ENCODE measurements around the gene KLHL6. TPM values are rescaled to one million over a fixed set of nuclear protein-coding genes. Genes with fewer than 3 reads are reported as not detected.
A peak's percentile ranks its signal among the peaks of the same experiment; 100 is the strongest.

Gene KLHL6
- total RNA-seq, 1 experiment from 2014 or later: 41.1 TPM

DNA sequence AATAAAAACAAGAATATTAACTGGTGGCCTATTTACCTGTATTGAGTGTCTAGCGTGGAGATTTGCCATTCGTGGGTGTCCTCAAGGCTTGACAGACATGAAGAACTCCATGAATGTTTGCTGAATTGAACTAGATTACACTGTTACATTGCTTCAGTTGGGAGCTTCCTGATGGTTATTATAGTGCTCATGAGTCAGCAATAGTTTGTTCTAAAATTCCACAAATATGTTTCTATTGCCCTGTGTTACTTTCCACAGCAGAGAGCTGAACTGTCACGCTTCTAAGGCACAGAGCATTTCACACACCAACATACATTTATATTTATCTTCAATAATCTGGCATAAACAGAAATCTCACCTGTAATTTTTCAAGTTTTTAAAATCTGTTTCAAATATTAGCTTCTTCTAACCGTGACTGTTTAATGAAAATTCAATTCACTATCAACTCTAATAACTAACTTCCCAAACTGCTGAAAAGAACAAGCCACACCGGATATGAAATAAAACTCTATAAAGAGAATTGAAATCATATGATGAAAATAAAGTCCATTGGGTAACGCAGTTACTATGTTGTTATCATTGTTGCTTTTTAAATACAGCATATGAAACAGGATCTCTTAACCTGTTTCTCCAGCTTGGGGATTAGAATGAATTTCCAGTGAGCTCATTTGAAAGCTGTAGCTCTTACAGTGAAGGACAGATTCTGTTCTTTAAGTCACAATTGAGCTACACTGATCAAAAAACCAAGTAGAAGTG lies 65.9 kb downstream of the KLHL6 start:
- no peaks in the 10 kb centered on the region for H3K9me3 ChIP-seq (ENCODE audit: low read length)
- H3K4me3 ChIP-seq (ENCODE audit: low read length): no peak overlapping the region
- no peak overlapping the region for H3K27ac ChIP-seq (ENCODE audit: low read length)
- no peak for DNase-seq
- H3K79me2 ChIP-seq (ENCODE audit: low read length): no peaks in the 10 kb centered on the region
- no peak overlapping the region for H2AFZ ChIP-seq (ENCODE audit: low read length)
- H4K20me1 ChIP-seq (ENCODE audit: insufficient read depth, low read depth, low read length): no peaks in the 10 kb centered on the region
- H3K9me2 ChIP-seq (replicated peaks; ENCODE audit: insufficient read depth, low read length): no peaks in the 10 kb centered on the region
- 0 out of 2 replicates have a peak, but pooled peaks cover 3% of the 10 kb centered on the region for H3K36me3 ChIP-seq (ENCODE audit: insufficient read depth, low read length)
- H3K27me3 ChIP-seq (ENCODE audit: low read length): no peaks in the 10 kb centered on the region
- no peak overlapping the region for H3K9ac ChIP-seq (ENCODE audit: low read length)
- H3K4me1 ChIP-seq (ENCODE audit: low read length): peaks cover 18% of the 10 kb centered on the region
- H3K4me2 ChIP-seq (ENCODE audit: low read depth, low read length, poor library complexity, severe bottlenecking): no peak overlapping the region

DNA sequence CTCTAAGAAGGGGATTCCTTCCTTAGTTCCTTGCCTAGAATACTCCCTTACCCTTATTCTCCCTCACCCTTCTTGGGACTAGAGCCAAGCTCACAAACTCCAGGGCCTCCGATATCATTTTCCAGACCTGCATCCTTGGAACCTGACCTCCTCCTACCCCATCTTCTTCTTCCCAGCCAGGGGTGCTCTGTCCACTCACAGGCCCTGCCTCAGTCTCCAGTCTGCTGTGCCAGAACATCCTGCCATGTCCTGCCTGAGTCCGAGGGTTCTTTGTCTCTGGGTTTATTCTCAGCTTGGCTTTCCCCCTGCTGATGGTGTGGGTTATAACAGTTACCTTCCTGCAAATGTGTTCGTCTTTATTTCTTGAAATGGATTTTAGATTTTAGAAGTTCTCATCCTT lies 67.2 kb downstream of the KLHL6 start:
- no peak overlapping the region for H3K27ac ChIP-seq (ENCODE audit: low read length)
- DNase-seq: no peak
- no peaks in the 10 kb centered on the region for H4K20me1 ChIP-seq (ENCODE audit: insufficient read depth, low read depth, low read length)
- no peak overlapping the region for H3K4me2 ChIP-seq (ENCODE audit: low read depth, low read length, poor library complexity, severe bottlenecking)
- H3K9ac ChIP-seq (ENCODE audit: low read length): no peak overlapping the region
- peaks cover 18% of the 10 kb centered on the region for H3K4me1 ChIP-seq (ENCODE audit: low read length)
- H3K4me3 ChIP-seq (ENCODE audit: low read length): no peak overlapping the region
- H2AFZ ChIP-seq (ENCODE audit: low read length): no peak overlapping the region
- H3K9me3 ChIP-seq (ENCODE audit: low read length): no peaks in the 10 kb centered on the region
- H3K27me3 ChIP-seq (ENCODE audit: low read length): no peaks in the 10 kb centered on the region
- H3K79me2 ChIP-seq (ENCODE audit: low read length): no peaks in the 10 kb centered on the region
- 0 out of 2 replicates have a peak, but pooled peaks cover 3% of the 10 kb centered on the region for H3K36me3 ChIP-seq (ENCODE audit: insufficient read depth, low read length)
- no peaks in the 10 kb centered on the region for H3K9me2 ChIP-seq (replicated peaks; ENCODE audit: insufficient read depth, low read length)

DNA sequence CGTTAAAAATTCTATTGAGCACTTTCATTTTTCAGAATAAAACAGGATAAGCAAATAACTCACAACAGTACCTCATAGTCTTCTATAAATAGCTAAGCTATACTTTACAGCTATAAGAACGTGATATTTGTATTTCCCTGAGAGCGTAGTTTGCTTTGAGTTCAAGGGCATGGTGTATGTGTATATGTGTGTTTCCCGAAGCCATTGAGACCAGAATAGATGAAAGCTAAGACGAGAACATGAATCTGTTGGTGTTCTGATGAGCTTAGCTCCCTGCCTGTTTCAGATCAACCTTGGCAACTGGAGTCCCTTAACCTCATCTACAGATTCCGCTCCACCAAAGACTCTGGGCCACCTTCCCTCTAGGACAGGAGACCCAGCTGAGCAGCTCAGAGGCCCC lies 67.6 kb downstream of the KLHL6 start:
- Histone ChIP-seq H2AFZ (ENCODE audit: low read length) (no peak overlapping the region), H3K4me3 (ENCODE audit: low read length) (no peak overlapping the region), H3K4me1 (ENCODE audit: low read length) (peaks cover 18% of the 10 kb centered on the region), H3K4me2 (ENCODE audit: low read depth, low read length, poor library complexity, severe bottlenecking) (peak overlapping the region; percentile 8), H4K20me1 (ENCODE audit: insufficient read depth, low read depth, low read length) (no peaks in the 10 kb centered on the region), H3K27ac (ENCODE audit: low read length) (no peak overlapping the region), H3K79me2 (ENCODE audit: low read length) (no peaks in the 10 kb centered on the region), H3K27me3 (ENCODE audit: low read length) (no peaks in the 10 kb centered on the region), H3K36me3 (ENCODE audit: insufficient read depth, low read length) (0 out of 2 replicates have a peak, but pooled peaks cover 3% of the 10 kb centered on the region), H3K9me3 (ENCODE audit: low read length) (no peaks in the 10 kb centered on the region), H3K9me2 (replicated peaks; ENCODE audit: insufficient read depth, low read length) (no peaks in the 10 kb centered on the region), H3K9ac (ENCODE audit: low read length) (no peak overlapping the region)
- DNase-seq: no peak

DNA sequence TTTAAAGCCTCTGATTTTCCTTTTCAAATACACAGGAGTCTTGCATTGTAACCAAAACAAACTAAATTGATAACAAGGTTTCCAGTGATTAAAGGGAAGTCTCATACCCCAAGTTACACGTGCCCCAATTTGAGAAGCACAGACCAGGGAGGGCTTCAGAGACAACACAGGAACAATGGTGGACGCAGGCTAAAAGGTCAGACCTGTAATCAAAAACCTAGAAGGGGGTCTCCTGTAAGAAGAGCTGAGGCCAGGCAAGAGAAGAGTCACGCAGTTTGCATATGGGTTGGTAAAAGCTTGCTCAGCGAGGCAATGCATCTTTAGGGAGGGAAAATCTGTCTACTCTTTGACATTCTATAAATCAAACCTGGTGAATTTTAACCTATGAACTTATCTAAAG lies 68.5 kb downstream of the KLHL6 start:
- H3K36me3 ChIP-seq (ENCODE audit: insufficient read depth, low read length): 0 out of 2 replicates have a peak, but pooled peaks cover 3% of the 10 kb centered on the region
- no peaks in the 10 kb centered on the region for H4K20me1 ChIP-seq (ENCODE audit: insufficient read depth, low read depth, low read length)
- H2AFZ ChIP-seq (ENCODE audit: low read length): no peak overlapping the region
- H3K4me2 ChIP-seq (ENCODE audit: low read depth, low read length, poor library complexity, severe bottlenecking): peak overlapping the region; percentile 8
- H3K9me2 ChIP-seq (replicated peaks; ENCODE audit: insufficient read depth, low read length): no peaks in the 10 kb centered on the region
- H3K4me3 ChIP-seq (ENCODE audit: low read length): no peak overlapping the region
- no peak for DNase-seq
- no peaks in the 10 kb centered on the region for H3K79me2 ChIP-seq (ENCODE audit: low read length)
- H3K9me3 ChIP-seq (ENCODE audit: low read length): no peaks in the 10 kb centered on the region
- no peak overlapping the region for H3K9ac ChIP-seq (ENCODE audit: low read length)
- H3K4me1 ChIP-seq (ENCODE audit: low read length): peaks cover 18% of the 10 kb centered on the region
- H3K27me3 ChIP-seq (ENCODE audit: low read length): no peaks in the 10 kb centered on the region
- no peak overlapping the region for H3K27ac ChIP-seq (ENCODE audit: low read length)

DNA sequence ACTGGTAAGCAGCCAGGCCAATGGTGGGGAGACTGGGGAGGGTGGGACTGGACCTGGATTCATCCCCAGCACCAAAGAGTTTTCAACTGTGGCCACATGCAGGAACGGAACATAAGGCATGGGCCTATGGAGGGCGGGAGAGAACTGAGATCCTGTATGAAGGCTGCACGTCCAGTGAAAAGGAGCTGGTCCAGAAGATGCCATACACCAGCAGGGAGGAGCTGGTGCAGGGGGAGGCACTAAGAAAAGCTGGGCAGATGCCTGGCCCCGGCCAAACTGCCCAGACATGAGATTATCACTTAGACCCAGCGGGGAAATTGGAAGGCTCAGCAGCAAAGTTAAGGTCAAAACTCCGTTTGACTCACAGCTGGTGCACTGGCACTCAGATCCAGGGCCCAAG lies 69.0 kb downstream of the KLHL6 start:
- Histone ChIP-seq H3K36me3 (ENCODE audit: insufficient read depth, low read length) (0 out of 2 replicates have a peak, but pooled peaks cover 3% of the 10 kb centered on the region), H3K27me3 (ENCODE audit: low read length) (no peaks in the 10 kb centered on the region), H3K79me2 (ENCODE audit: low read length) (no peaks in the 10 kb centered on the region), H3K9me2 (replicated peaks; ENCODE audit: insufficient read depth, low read length) (no peaks in the 10 kb centered on the region), H3K27ac (ENCODE audit: low read length) (no peak overlapping the region), H3K4me1 (ENCODE audit: low read length) (peaks cover 18% of the 10 kb centered on the region), H2AFZ (ENCODE audit: low read length) (no peak overlapping the region), H3K9ac (ENCODE audit: low read length) (no peak overlapping the region), H3K4me3 (ENCODE audit: low read length) (no peak overlapping the region), H3K4me2 (ENCODE audit: low read depth, low read length, poor library complexity, severe bottlenecking) (no peak overlapping the region), H3K9me3 (ENCODE audit: low read length) (no peaks in the 10 kb centered on the region), H4K20me1 (ENCODE audit: insufficient read depth, low read depth, low read length) (no peaks in the 10 kb centered on the region)
- no peak for DNase-seq

DNA sequence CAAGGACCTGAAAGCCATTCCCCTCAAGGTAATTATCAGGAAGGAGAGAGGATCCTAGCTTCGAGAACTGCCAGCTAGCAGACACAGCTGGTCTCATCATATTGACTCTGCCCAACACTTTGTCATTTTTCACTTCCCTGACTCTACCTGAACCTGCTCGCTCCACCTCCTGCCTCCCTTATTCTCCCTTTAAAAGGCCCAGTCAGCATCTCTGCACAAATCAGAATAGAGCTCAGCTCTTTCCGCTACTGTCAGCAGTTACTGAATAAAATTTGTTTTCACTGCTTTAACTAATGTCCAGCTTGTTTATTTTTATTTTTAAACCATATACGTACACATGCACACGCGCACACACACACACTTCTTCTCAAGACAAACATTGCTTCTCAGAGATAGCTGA lies 69.9 kb downstream of the KLHL6 start:
- Histone ChIP-seq H3K9me3 (ENCODE audit: low read length) (no peaks in the 10 kb centered on the region), H3K4me1 (ENCODE audit: low read length) (peaks cover 18% of the 10 kb centered on the region), H3K4me3 (ENCODE audit: low read length) (no peak overlapping the region), H3K27me3 (ENCODE audit: low read length) (no peaks in the 10 kb centered on the region), H3K4me2 (ENCODE audit: low read depth, low read length, poor library complexity, severe bottlenecking) (no peak overlapping the region), H2AFZ (ENCODE audit: low read length) (no peak overlapping the region), H3K27ac (ENCODE audit: low read length) (no peak overlapping the region), H3K79me2 (ENCODE audit: low read length) (no peaks in the 10 kb centered on the region), H3K9ac (ENCODE audit: low read length) (no peak overlapping the region), H3K36me3 (ENCODE audit: insufficient read depth, low read length) (0 out of 2 replicates have a peak, but pooled peaks cover 3% of the 10 kb centered on the region), H4K20me1 (ENCODE audit: insufficient read depth, low read depth, low read length) (no peaks in the 10 kb centered on the region), H3K9me2 (replicated peaks; ENCODE audit: insufficient read depth, low read length) (no peaks in the 10 kb centered on the region)
- no peak for DNase-seq

DNA sequence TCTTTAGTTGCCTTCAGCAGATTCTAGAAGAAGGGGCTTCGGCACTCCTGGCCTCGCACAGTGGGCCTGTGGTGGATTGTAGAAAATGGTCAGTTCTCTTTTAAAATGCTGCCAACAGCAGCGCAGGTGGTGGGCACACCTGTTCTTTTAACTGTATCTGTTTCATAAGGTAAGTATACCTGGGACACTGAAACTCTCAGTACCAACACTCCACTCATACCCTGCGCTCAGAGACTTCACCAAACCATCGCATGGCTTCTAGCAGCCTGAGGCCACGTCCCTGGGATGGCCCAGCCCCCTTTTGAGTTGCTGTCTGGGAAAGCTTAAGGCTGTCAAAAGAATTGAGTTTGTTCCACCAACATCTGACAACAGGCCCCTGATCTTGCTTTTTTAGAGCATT lies 70.4 kb downstream of the KLHL6 start:
- no peak overlapping the region for H2AFZ ChIP-seq (ENCODE audit: low read length)
- no peak overlapping the region for H3K4me3 ChIP-seq (ENCODE audit: low read length)
- no peak for DNase-seq
- H3K27ac ChIP-seq (ENCODE audit: low read length): no peak overlapping the region
- H3K36me3 ChIP-seq (ENCODE audit: insufficient read depth, low read length): 0 out of 2 replicates have a peak, but pooled peaks cover 3% of the 10 kb centered on the region
- H3K27me3 ChIP-seq (ENCODE audit: low read length): no peaks in the 10 kb centered on the region
- no peak overlapping the region for H3K9ac ChIP-seq (ENCODE audit: low read length)
- no peak overlapping the region for H3K4me2 ChIP-seq (ENCODE audit: low read depth, low read length, poor library complexity, severe bottlenecking)
- H3K4me1 ChIP-seq (ENCODE audit: low read length): peaks cover 20% of the 10 kb centered on the region
- no peaks in the 10 kb centered on the region for H4K20me1 ChIP-seq (ENCODE audit: insufficient read depth, low read depth, low read length)
- no peaks in the 10 kb centered on the region for H3K9me2 ChIP-seq (replicated peaks; ENCODE audit: insufficient read depth, low read length)
- no peaks in the 10 kb centered on the region for H3K79me2 ChIP-seq (ENCODE audit: low read length)
- no peaks in the 10 kb centered on the region for H3K9me3 ChIP-seq (ENCODE audit: low read length)

DNA sequence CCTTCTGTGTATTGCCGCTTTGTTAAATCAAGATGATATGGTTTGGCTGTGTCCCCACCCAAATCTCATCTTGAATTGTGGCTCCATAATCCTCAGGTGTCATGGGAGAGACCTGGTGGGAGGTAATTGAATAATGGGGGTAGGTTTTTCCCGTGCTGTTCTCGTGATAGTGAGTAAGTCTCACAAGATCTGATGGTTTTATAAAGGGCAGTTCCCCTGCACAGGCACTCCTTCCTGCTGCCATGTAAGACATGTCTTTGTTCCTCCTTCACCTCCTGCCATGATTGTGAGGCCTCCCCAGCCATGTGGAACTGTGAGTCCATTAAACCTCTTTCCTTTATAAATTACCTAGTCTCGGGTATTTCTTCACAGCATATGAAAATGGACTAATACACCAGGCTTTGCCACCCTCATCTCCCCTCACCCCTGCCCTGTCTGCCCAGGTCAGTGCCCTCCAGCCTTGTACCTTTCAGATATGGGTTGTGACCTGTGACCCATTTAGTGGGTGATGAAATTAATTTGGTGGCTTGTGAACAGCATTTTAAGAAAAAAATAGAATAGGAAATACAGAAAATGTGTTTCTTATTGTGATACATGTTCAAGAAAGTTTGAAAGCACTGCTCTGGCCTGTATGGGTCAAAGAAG lies 71.0 kb downstream of the KLHL6 start:
- Histone ChIP-seq H3K79me2 (ENCODE audit: low read length) (no peaks in the 10 kb centered on the region), H3K4me2 (ENCODE audit: low read depth, low read length, poor library complexity, severe bottlenecking) (no peak overlapping the region), H3K27ac (ENCODE audit: low read length) (no peak overlapping the region), H3K36me3 (ENCODE audit: insufficient read depth, low read length) (no peaks in the 10 kb centered on the region), H3K9ac (ENCODE audit: low read length) (no peak overlapping the region), H3K9me2 (replicated peaks; ENCODE audit: insufficient read depth, low read length) (no peaks in the 10 kb centered on the region), H2AFZ (ENCODE audit: low read length) (no peak overlapping the region), H3K27me3 (ENCODE audit: low read length) (no peaks in the 10 kb centered on the region), H3K4me1 (ENCODE audit: low read length) (peaks cover 24% of the 10 kb centered on the region), H4K20me1 (ENCODE audit: insufficient read depth, low read depth, low read length) (no peaks in the 10 kb centered on the region), H3K4me3 (ENCODE audit: low read length) (no peak overlapping the region), H3K9me3 (ENCODE audit: low read length) (no peaks in the 10 kb centered on the region)
- DNase-seq: no peak

All from Karpas-422 (cell line).